HepG2 (cell line): ENCODE data around the gene ZNF507. TPM values are rescaled to one million over a fixed set of nuclear protein-coding genes. Genes with fewer than 3 reads are reported as not detected.
A peak's percentile ranks its signal among the peaks of the same experiment; 100 is the strongest.

Source experiments
- ARNT ChIP-seq: fragments of 450-650 bp; IDR thresholded peaks from 2 replicates; pipeline ENCODE4 v1.6.1; 2017
- CENPT ChIP-seq: sonication (generic); formaldehyde crosslinking; IDR thresholded peaks from 2 replicates; pipeline ENCODE4 v1.8.0; 2022; ENCODE audit warnings: low read depth, mild to moderate bottlenecking, moderate library complexity, missing genetic modification reagents
- DMAP1 ChIP-seq: IDR thresholded peaks from 2 replicates; pipeline ENCODE4 v1.6.1; 2016
- FOXK1 ChIP-seq: sonication (generic); formaldehyde crosslinking; IDR thresholded peaks from 2 replicates; pipeline ENCODE4 v1.4.0; 2020; ENCODE audit warnings: low read depth, missing genetic modification reagents, borderline replicate concordance
- GABPB1 ChIP-seq: IDR thresholded peaks from 2 replicates; pipeline ENCODE4 v1.6.1; 2016; ENCODE audit warnings: mild to moderate bottlenecking, missing genetic modification reagents, moderate library complexity, missing compliant biosample characterization
- GTF2F1 ChIP-seq: fragments of 150-350 bp; IDR thresholded peaks from 2 replicates; pipeline ENCODE4 v1.6.1; 2014; ENCODE audit warnings: low read length
- HNRNPUL1 ChIP-seq: fragments of 200-400 bp; formaldehyde crosslinking; IDR thresholded peaks from 2 replicates; pipeline ENCODE4 v1.6.1; 2017; ENCODE audit warnings: low read depth, mild to moderate bottlenecking, low read length, moderate library complexity
- HOXA7 ChIP-seq: sonication (generic); formaldehyde crosslinking; IDR thresholded peaks from 2 replicates; pipeline ENCODE4 v1.8.1; 2022; ENCODE audit warnings: mild to moderate bottlenecking, missing genetic modification reagents, moderate library complexity
- HOXD1 ChIP-seq: sonication (generic); formaldehyde crosslinking; IDR thresholded peaks from 2 replicates; pipeline ENCODE4 v1.5.0; 2020; ENCODE audit warnings: missing genetic modification reagents
- KDM4B ChIP-seq: sonication (generic); formaldehyde crosslinking; IDR thresholded peaks from 2 replicates; pipeline ENCODE4 v1.4.0; 2020; ENCODE audit warnings: missing genetic modification reagents
- MIER3 ChIP-seq: IDR thresholded peaks from 2 replicates; pipeline ENCODE4 v1.6.1; 2016; ENCODE audit warnings: missing compliant biosample characterization, borderline replicate concordance
- NFATC3 ChIP-seq: sonication (generic); formaldehyde crosslinking; IDR thresholded peaks from 2 replicates; pipeline ENCODE4 v1.5.1; 2020; ENCODE audit warnings: mild to moderate bottlenecking, missing genetic modification reagents
- NFIC ChIP-seq: IDR thresholded peaks from 2 replicates; pipeline ENCODE4 v1.6.1; 2012; ENCODE audit warnings: mild to moderate bottlenecking, low read length, inconsistent platforms
- PCBP2 ChIP-seq: fragments of 200-400 bp; formaldehyde crosslinking; optimal IDR thresholded peaks from 2 replicates; pipeline ENCODE3; 2018; ENCODE audit warnings: low read length, low read depth; ENCODE audit not compliant: poor library complexity, severe bottlenecking
- XBP1 ChIP-seq: sonication (generic); formaldehyde crosslinking; IDR thresholded peaks from 2 replicates; pipeline ENCODE4 v1.5.0; 2020; ENCODE audit warnings: missing genetic modification reagents
- ZFP36L2 ChIP-seq: sonication (generic); formaldehyde crosslinking; IDR thresholded peaks from 2 replicates; pipeline ENCODE4 v1.4.0; 2020; ENCODE audit warnings: missing genetic modification reagents
- ZNF17 ChIP-seq: sonication (generic); formaldehyde crosslinking; IDR thresholded peaks from 2 replicates; pipeline ENCODE4 v1.5.0; 2020; ENCODE audit warnings: mild to moderate bottlenecking, missing genetic modification reagents
- ZNF34 ChIP-seq: sonication (generic); formaldehyde crosslinking; IDR thresholded peaks from 2 replicates; pipeline ENCODE4 v1.4.0; 2020; ENCODE audit warnings: mild to moderate bottlenecking, missing genetic modification reagents, borderline replicate concordance
- polyA plus RNA-seq, 8 experiments: library from polyadenylated mRNA; depleted of rRNA in 3 of 8; stranded (reverse) in 7 of 8; unstranded in 1 of 8; fragments of >200 nt; fragmentation: Illumina TruSeq in 4 of 8; extraction: Trizol in 4 of 8; gene quantifications; 2 replicates each; pipeline versions ENCODE4 v1.2.1 to v1.2.3, GENCODE V29; 2011 to 2016; ENCODE audit warnings: low read depth in 4 of 8, missing spikeins in 1 of 8, mixed read lengths in 1 of 8; ENCODE audit not compliant: insufficient read depth in 1 of 8
- total RNA-seq, 5 experiments: library from RNA; depleted of rRNA; stranded (reverse); fragments of >200 nt; fragmentation: Illumina TruSeq; extraction: Trizol; gene quantifications; 2 replicates each; pipeline ENCODE4 v1.2.3, GENCODE V29; 2016; ENCODE audit warnings: low read depth in 1 of 5
- TF ChIP-seq, protein P1 (sequence below): sonication (generic); formaldehyde crosslinking; IDR thresholded peaks from 2 replicates; pipeline ENCODE4 v1.5.0; 2020; ENCODE audit warnings: mild to moderate bottlenecking, missing genetic modification reagents, borderline replicate concordance
- TF ChIP-seq, protein P2 (sequence below): sonication (generic); formaldehyde crosslinking; IDR thresholded peaks from 2 replicates; pipeline ENCODE4 v1.5.0; 2020; ENCODE audit warnings: mild to moderate bottlenecking, missing genetic modification reagents
- TF ChIP-seq, protein P3 (sequence below): IDR thresholded peaks from 2 replicates; pipeline ENCODE4 v1.6.1; 2018; ENCODE audit warnings: missing genetic modification reagents, mild to moderate bottlenecking, missing compliant biosample characterization
- TF ChIP-seq, protein P4 (sequence below): sonication (generic); formaldehyde crosslinking; IDR thresholded peaks from 2 replicates; pipeline ENCODE4 v1.4.0; 2020; ENCODE audit warnings: missing genetic modification reagents, borderline replicate concordance

The ZNF507 gene
- total and polyA plus RNA-seq, 2 of the 13 experiments (the other 11 are each of a cell fraction or from before 2014, with no cell fraction given): 7.3 to 10.9 TPM

DNA sequence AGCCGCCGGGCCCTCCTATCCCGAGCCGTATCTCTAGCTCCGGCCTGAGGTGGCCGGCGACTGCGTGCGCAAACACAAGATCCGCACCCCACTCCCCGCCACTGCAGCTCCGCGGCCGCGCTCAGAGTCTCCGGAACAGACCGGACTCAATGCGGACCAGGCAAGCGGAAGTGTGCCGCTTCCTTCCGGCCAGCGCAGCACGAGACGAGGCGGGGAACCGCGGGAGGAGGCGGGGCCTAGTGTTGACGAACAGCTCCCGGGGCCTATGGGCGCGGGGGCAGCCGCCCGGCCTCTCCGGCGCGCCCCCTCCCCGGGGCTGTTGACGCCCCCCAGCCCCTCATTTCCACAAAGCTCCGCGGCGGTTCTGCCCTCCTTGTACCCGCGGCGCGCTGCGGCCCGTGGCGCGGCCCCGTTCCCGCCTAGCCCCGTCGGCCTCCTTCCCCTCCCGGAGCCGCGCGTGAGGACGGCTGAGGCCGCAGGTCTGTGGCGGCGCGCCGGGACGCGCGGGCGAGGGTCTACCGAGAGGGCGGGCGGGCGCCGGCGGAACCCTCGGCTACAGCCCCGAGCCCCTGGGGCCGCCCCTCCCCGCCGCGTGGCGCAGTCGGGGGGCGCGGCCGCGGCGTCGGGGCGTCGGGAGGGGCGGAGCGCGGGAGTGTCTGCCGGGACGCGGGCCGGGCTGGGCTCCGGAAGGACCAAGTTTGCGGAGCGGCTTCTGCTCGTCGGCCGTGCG is 60.2 kb downstream of the ZNF507 start, which contains the start of gene DPY19L3 (continued):
- TF ChIP-seq, protein P1, sequence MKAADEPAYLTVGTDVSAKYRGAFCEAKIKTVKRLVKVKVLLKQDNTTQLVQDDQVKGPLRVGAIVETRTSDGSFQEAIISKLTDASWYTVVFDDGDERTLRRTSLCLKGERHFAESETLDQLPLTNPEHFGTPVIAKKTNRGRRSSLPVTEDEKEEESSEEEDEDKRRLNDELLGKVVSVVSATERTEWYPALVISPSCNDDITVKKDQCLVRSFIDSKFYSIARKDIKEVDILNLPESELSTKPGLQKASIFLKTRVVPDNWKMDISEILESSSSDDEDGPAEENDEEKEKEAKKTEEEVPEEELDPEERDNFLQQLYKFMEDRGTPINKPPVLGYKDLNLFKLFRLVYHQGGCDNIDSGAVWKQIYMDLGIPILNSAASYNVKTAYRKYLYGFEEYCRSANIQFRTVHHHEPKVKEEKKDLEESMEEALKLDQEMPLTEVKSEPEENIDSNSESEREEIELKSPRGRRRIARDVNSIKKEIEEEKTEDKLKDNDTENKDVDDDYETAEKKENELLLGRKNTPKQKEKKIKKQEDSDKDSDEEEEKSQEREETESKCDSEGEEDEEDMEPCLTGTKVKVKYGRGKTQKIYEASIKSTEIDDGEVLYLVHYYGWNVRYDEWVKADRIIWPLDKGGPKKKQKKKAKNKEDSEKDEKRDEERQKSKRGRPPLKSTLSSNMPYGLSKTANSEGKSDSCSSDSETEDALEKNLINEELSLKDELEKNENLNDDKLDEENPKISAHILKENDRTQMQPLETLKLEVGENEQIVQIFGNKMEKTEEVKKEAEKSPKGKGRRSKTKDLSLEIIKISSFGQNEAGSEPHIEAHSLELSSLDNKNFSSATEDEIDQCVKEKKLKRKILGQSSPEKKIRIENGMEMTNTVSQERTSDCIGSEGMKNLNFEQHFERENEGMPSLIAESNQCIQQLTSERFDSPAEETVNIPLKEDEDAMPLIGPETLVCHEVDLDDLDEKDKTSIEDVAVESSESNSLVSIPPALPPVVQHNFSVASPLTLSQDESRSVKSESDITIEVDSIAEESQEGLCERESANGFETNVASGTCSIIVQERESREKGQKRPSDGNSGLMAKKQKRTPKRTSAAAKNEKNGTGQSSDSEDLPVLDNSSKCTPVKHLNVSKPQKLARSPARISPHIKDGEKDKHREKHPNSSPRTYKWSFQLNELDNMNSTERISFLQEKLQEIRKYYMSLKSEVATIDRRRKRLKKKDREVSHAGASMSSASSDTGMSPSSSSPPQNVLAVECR (CRISPR knock-in tag): peak; percentile 69; the same call in 1 of the 2 replicates
- TF ChIP-seq XBP1 (CRISPR knock-in tag): no peak
- TF ChIP-seq, protein P2, sequence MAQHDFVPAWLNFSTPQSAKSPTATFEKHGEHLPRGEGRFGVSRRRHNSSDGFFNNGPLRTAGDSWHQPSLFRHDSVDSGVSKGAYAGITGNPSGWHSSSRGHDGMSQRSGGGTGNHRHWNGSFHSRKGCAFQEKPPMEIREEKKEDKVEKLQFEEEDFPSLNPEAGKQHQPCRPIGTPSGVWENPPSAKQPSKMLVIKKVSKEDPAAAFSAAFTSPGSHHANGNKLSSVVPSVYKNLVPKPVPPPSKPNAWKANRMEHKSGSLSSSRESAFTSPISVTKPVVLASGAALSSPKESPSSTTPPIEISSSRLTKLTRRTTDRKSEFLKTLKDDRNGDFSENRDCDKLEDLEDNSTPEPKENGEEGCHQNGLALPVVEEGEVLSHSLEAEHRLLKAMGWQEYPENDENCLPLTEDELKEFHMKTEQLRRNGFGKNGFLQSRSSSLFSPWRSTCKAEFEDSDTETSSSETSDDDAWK (CRISPR knock-in tag): no peak
- no peak for TF ChIP-seq HOXD1 (CRISPR knock-in tag)
- peak; percentile 96 for TF ChIP-seq GABPB1 (CRISPR knock-in tag)
- no peak for TF ChIP-seq HOXA7 (CRISPR knock-in tag)
- no peak for TF ChIP-seq ZNF17 (CRISPR knock-in tag)
- TF ChIP-seq GTF2F1: no peak
- TF ChIP-seq ZFP36L2: no peak
- no peak for TF ChIP-seq HNRNPUL1
- TF ChIP-seq, protein P3, sequence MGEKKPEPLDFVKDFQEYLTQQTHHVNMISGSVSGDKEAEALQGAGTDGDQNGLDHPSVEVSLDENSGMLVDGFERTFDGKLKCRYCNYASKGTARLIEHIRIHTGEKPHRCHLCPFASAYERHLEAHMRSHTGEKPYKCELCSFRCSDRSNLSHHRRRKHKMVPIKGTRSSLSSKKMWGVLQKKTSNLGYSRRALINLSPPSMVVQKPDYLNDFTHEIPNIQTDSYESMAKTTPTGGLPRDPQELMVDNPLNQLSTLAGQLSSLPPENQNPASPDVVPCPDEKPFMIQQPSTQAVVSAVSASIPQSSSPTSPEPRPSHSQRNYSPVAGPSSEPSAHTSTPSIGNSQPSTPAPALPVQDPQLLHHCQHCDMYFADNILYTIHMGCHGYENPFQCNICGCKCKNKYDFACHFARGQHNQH (CRISPR knock-in tag): peak; percentile 80
- TF ChIP-seq CENPT (CRISPR knock-in tag): no peak
- TF ChIP-seq PCBP2: no peak
- TF ChIP-seq MIER3: peak; percentile 83
- no peak for TF ChIP-seq NFIC
- TF ChIP-seq FOXK1 (CRISPR knock-in tag): peak; percentile 72
- TF ChIP-seq, protein P4, sequence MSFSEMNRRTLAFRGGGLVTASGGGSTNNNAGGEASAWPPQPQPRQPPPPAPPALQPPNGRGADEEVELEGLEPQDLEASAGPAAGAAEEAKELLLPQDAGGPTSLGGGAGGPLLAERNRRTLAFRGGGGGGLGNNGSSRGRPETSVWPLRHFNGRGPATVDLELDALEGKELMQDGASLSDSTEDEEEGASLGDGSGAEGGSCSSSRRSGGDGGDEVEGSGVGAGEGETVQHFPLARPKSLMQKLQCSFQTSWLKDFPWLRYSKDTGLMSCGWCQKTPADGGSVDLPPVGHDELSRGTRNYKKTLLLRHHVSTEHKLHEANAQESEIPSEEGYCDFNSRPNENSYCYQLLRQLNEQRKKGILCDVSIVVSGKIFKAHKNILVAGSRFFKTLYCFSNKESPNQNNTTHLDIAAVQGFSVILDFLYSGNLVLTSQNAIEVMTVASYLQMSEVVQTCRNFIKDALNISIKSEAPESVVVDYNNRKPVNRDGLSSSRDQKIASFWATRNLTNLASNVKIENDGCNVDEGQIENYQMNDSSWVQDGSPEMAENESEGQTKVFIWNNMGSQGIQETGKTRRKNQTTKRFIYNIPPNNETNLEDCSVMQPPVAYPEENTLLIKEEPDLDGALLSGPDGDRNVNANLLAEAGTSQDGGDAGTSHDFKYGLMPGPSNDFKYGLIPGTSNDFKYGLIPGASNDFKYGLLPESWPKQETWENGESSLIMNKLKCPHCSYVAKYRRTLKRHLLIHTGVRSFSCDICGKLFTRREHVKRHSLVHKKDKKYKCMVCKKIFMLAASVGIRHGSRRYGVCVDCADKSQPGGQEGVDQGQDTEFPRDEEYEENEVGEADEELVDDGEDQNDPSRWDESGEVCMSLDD (CRISPR knock-in tag): no peak; the same call in 1 of the 2 replicates
- TF ChIP-seq NFATC3: 0 out of 2 replicates have a peak, but pooled peaks have one; percentile 49
- peak; percentile 68; the same call in 1 of the 2 replicates for TF ChIP-seq KDM4B (CRISPR knock-in tag)
- TF ChIP-seq ZNF34 (CRISPR knock-in tag): no peak; the same call in 1 of the 2 replicates
- no peak for TF ChIP-seq ARNT
- peak; percentile 96 for TF ChIP-seq DMAP1
